IPS-18c (cell line): ENCODE data around the gene VPS26C.

Experiments used
- H3K4me3 ChIP-seq: 2 replicates; pipeline ENCODE4 v1.7.0; 2013; ENCODE audit warnings: low read depth, mild to moderate bottlenecking, low read length, moderate library complexity; ENCODE audit not compliant: insufficient read depth
- H3K9me3 ChIP-seq: one replicate; pipeline ENCODE4 v1.6.1; 2013; ENCODE audit warnings: mild to moderate bottlenecking, low read length, moderate library complexity; ENCODE audit not compliant: control insufficient read depth, insufficient read depth

VPS26C gene

DNA sequence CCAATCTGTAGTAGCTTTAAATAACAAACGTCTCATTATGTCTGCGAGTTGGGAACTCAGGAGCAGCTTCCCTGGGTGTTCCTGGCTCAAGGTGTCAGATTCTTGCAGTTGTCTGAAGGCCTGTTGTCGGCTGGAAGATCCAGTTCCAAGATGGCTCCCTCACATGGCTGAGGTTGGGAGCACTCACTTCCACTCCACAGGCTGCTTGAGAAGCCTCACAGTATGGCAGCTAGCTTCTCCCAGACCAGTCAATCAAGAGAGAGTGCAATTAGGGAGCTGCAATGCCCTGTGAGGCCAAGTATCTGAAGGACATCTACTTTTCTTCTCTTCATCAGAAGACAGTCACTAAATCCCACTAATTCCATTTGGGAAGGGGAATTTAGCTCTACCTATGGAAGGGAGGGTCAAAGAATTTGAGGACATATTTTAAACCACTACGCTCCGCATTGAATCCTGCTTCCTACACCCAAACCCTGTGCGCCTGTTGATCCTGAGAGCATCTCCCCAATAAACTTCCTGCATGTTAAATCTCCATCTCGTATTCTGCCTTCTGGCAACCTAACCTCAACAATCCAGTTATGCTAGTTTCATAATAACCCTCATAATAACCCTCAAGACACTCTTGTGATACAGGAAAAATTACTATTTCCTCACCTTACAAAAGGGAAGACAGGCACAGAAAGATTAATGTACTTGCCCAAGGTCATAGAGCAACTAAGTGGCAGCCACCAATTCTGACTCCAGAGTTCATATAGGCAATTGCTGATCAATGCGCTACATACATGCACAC, 3.6 kb upstream of the VPS26C start:
- H3K9me3 ChIP-seq = no peaks in the 10 kb centered on the region

DNA sequence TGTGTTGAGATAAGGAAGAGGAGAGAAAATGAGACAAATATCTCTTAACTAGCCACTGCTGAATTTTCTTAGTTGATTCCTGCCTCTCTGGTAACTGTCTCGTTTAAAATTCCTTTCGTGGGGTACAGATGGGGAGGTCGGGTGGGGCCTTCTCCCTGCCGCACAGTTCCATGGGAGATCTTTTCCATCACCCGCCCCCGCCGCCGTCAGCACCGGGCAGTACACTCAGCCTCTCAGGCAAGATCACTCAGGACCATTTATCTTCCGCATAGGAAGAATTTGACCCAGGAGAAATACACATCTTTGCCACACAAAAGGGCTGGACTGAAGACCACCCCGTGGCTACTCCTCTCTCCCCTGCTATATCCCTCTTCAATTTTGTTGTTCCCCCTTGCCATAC, 2.3 kb upstream of the VPS26C start:
- no peak overlapping the region for H3K4me3 ChIP-seq
- no peaks in the 10 kb centered on the region for H3K9me3 ChIP-seq

More for the DNA sequence above, 3.6 kb upstream of the VPS26C start:
- H3K4me3 ChIP-seq = no peak overlapping the region

DNA sequence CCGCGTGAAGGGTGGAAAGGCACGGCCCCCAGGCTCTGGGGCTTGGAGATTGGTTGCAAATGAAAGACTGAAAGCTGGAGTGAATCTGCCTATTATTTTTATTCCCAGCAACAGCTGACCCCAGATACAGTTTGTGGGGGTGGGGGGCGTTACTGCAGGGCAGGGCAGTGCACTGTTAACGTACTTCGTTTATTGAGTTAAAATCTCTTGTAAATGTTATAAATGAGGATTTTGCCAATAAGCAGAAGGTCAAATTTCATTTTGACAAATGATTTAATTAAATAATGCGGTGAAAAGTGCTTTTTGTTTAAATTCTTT, 1.0 kb upstream of the VPS26C start:
- Histone ChIP-seq H3K9me3 (no peaks in the 10 kb centered on the region), H3K4me3 (peak overlapping the region; percentile 81)

DNA sequence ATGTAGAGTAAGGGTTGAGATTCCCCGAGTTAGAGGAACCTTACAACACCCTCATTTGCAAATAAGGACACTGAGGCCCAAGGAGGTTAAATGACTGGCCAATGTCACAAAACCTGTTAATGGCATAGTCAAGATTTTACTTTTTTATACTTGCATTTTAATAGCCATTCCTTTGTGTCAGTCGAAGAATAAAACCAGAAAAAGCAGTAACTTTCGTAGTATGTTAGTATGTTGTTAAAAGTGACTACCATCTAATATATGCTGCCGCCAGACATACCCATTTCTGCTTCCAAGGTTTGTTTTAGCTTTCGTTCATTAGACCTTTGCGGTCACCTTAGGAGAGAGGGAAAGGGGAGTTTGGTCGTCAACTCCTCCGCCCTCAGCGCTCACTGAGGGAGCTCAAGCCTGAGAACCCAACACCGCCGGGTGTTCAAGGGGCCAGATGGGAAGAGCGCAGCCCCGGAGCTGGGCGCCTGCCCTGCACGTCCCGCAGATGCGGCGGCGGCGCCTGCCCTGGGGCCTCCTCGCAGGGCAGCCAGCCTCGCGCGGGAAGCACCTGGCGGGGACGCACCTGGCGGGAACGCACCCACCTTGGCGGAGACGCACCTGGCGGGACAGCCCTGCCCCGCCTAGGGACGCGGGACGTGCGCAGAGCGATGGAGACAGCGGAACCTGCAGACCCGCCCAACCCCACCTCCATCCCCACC, 466 bp downstream of the VPS26C start:
- H3K4me3 ChIP-seq = peak overlapping the region; percentile 81
- H3K9me3 ChIP-seq = no peaks in the 10 kb centered on the region

DNA sequence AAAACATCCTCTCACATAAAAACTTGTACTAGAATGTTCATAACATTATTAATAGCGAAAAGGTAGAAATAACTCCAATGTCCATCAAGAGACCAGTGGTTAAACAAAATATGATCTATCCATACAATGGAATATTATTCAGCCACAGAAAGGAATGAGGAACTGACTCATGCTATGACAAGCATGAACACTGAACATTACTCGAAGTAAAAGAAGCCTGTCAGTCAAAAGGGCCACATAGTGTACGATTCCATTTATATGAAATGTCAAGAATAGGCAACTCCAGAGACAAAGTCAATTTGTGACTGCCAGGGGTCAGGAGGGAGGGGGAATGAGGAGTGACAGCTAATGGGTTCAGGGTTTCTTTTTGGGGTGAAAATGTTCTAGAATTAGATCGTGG, 2.3 kb downstream of the VPS26C start:
- H3K4me3 ChIP-seq = no peak overlapping the region

DNA sequence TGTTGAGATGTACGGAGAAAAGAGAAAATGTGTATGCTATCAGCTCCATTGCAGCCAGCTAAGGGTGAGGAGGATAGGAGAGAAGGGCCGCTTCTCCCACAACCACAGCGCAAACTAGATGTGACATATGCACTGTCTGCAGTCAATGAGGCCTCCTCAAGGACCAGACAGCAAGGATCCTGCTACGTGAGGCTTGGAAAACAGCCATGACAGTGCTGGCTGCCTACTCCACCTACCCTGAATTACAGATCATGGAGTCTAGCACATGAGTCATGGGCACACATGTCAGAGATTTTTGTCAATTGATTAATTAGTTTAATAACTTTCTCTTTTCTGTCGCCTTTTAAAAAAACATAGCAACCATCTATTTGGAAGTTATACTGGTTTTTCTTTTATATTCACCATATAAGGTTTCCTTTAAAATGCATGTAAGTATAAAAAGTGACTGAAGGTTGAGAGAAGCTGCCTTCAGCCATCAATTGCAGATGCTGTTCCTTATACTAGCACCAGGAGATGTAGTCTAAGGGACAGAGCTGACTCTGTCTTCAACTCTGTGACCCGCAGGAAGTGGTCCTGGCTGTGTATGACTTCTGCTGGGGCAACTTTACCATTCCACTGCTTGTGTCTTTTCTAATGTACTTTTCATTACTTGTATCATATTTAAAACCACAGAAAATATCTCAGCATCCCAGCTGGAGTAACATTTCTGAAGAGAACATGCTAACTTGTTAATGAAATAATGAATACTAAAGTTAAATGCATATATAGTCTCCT, 3.1 kb downstream of the VPS26C start:
- Histone ChIP-seq H3K9me3 (no peaks in the 10 kb centered on the region), H3K4me3 (no peak overlapping the region)

More for the DNA sequence above, 2.3 kb downstream of the VPS26C start:
- no peaks in the 10 kb centered on the region for H3K9me3 ChIP-seq

DNA sequence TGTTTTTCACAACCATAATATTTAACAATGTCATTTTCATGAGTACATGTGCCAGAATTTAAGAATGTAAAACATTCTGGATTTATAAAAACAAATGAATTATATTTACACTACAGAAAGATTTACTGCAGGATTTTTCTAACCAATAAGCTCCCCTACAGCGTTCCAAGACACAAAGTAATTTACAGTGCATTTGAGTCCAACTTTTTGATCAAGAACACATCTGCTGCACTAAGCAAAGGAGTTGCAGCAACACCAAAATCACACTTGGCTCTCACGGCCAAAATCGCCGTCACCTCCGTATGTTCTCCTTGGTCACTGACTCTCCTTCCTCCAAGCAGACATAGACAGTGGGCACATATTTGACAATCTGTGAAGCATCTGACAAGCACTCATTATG, 7.7 kb downstream of the VPS26C start:
- Histone ChIP-seq H3K4me3 (no peak overlapping the region), H3K9me3 (no peaks in the 10 kb centered on the region)

DNA sequence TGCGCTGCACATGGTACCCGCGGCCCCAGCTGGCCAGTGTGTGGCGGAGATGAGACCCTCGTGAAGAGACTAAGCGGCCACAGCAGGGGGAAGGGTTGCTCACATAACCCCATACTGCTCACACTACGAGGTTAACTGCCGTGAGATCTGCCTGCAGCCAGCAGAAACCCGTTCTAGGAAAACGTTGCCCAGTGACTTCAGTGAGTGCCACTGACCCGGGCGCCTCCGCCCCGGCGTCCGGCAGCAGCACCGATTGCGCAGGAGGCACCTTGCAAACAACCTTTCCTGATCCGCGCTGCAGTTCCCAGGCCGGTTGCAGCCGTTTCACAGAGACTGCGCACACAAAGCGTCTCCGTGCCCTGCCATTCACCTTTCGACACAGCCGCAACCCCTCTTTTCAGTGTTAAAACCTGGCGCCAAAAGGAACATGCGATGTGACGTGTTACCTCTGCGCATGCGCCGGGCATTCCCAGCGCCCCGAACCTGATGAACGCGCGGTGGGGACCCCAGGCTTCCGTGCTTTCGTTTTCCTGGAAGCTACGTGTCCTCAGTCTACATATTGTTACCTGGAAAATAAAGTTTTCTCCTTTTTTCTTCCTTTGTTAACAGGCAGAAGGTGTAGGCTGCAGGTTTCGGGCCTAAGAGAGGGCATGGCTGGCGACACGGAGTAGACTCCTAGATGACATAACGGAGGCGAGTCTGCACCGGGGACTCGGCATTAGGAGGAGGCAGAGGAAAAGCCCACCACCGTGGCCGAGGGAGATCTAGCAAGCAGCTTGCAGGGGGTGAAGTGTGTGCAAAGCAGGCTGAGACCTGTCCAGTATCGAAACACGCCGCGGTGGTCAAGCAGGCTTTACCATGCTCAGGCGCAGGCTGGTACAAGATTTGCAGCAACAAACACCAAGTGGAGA, 8.9 kb downstream of the VPS26C start:
- H3K9me3 ChIP-seq = no peaks in the 10 kb centered on the region
- peak overlapping the region; percentile 63 for H3K4me3 ChIP-seq

DNA sequence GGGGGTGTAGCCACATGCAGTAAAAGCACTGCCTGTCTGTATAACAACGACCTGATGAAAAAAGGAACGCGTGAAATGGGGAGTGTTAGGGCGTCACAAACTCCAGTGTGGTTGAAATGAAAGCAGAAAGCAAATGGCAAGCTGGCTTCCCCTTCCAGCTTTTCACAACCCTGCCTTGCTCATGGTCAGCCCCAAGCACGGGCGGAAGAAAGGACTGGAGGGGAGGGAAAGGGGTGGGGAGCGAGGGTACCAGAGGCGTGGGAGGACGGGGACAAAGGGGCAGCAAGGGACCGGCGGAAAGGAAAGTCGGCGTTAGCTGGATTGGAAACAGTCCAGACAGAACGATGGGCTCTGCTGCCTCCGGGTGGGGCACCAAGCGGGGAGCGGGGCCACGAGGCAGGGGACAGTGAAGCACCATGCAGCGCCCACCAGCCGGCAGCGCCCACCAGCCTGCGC, 9.6 kb downstream of the VPS26C start:
- Histone ChIP-seq H3K9me3 (no peaks in the 10 kb centered on the region), H3K4me3 (peak overlapping the region; percentile 63)

DNA sequence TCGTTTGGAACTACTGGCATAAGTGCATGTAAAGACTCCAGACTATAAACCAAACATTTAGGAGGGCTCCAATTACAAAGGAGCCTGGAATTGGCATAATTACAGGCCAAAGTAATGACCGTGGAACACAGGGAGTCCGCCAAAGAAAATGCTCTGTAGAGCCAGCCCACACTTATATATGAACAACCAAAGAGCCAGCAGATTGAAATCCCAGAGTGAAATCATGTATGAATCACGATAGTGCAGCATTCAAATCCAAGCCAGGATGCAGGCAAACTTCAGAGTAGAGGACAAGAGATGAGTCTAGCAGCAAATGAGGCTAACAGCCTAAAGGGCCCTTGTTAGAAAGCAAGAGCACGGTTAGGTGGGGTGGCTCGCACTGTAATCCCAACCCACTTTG, 13.1 kb downstream of the VPS26C start:
- H3K9me3 ChIP-seq = no peaks in the 10 kb centered on the region
- no peak overlapping the region for H3K4me3 ChIP-seq

DNA sequence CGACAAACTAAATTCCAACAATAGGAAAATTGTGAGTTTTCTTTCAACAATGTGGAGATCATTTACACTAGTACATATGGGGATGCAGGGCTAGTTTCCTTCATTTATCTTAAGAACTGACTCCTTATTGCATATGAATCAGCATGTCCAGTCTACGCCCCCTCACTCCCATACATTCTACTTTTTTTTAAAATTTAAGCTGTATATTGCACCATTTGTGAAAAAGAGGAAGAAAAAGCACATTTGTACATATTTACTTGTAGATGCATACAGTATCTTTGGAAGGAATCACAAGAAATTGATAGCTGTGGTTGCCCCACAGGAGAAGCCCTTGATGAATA, 15.9 kb downstream of the VPS26C start:
- Histone ChIP-seq H3K4me3 (no peak overlapping the region), H3K9me3 (no peaks in the 10 kb centered on the region)

DNA sequence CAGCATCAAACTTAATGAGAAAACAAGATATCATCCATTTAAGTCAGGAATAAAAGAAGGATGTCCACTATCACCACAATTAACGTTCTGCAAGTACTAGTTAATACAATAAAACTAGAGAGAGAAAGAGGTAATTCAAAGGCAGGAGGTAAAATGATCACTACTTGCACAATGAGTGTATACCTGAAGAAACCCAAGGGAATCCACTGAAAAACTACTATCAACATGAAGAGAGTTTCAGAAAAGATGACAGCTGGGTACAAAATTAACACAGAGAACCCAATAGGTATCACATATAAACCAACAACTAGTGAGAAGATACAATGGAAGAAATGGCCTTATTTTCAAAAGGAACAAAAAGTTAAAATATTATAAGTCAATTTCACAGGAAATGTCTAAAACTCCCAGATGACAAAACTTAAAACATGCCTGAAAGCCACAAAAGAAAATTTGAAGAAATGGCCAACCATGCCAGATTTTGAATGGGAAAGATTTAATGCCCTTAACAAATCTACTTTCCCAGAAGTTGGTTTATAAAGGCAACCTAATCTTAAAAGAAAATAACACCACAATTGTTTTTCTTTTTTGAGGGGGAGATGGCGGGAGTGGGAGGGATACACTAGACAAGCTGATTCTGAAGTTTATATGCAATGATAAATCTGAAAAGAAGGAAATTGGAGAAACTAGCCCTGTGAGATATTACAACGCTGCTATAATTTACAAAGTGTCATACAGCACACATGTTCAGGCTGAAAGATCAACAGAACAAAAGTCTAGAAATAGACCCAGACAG, 17.8 kb downstream of the VPS26C start:
- H3K4me3 ChIP-seq = no peak overlapping the region
- no peaks in the 10 kb centered on the region for H3K9me3 ChIP-seq

DNA sequence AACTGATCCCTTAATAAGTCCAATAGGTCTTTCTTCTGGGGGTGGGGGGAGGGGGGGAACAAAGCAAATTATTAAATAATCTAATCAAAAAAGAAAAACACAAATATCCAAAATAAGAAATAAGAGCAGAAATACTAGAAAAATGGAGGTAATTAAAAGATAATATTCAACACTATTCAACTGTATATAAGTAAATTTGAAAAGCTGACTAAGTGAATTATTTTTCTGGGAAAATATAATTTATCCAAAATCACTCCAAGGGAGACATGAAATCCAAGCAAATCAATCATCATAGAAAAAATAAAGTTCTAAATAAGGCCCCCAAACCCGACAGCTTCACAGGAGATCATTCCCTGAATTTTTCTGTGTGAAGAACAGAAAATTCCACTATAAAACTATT, 18.8 kb downstream of the VPS26C start:
- H3K9me3 ChIP-seq = no peaks in the 10 kb centered on the region
- no peak overlapping the region for H3K4me3 ChIP-seq

DNA sequence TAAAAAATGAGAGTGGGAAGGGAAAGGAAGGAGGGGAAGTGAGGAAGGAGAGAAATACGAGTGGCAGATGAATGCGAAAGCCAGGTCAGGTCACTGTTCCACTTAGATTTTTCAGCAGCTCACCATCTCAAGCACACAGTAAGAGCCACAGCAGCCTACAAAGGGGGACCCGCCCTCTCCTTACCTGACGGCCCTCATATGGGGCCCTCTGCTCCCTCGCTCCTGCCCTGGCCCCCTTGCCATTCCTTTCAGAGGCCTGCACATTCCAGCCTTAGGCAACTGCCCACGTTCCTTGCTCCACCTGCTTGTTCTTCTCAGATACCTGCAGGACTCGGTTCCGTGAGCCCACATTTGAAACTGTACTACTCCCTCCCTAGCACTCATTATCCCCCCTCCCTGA, 22.0 kb downstream of the VPS26C start:
- H3K4me3 ChIP-seq = no peak overlapping the region

DNA sequence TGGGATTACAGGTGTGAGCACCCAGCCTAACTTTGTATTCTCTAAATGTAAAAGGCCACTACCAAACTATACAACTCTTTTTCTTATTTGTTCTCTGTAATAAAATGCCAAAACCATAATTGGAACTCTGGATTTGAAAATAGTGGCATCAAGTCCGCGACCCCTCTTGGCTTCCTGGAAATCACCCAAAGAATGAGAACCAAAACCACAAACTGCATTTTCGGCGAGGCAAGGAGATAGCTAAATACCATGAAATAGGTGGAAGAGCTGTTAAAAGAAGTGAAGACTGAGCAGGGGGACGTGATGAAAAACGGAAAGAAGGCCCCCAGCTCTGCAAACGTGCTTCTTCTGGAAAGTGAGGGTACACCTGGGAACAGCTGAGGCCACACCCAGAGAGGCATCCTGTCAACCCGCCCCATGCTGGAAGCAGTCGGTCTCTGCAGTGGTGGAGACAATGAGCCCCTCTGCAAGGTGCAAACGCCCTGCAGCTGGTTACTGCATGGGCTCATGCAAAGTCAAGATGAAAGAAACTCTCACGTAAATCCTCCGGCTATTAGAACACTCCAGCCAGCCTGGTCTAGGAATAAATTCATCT, 22.5 kb downstream of the VPS26C start:
- H3K9me3 ChIP-seq = no peaks in the 10 kb centered on the region

More for the DNA sequence above, 22.0 kb downstream of the VPS26C start:
- no peaks in the 10 kb centered on the region for H3K9me3 ChIP-seq

DNA sequence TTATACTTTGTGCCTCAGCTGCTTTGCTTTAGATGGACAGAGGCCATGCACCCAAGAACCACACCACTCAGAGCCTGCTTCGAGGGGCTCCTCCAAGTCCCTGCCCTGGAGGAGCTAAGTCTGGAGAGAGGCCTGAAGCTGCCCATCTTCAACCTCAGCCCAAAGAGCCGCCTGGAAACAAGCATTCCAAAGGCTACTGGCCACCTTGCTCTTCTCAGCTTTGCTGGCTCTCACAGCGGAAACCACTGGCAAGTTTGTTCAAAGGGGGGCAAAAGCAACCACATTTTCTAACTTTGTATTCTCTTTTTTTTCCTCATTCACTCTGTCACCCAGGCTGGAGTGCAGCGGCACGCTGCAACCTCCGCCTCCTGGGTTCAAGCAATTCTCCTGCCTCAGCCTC, 23.2 kb downstream of the VPS26C start:
- H3K4me3 ChIP-seq = no peak overlapping the region

More for the DNA sequence above, 22.5 kb downstream of the VPS26C start:
- no peak overlapping the region for H3K4me3 ChIP-seq

More for the DNA sequence above, 23.2 kb downstream of the VPS26C start:
- no peaks in the 10 kb centered on the region for H3K9me3 ChIP-seq
